Left renal cortex interstitium (tissue), 4 donors: ENCODE data around the gene ACOT12. TPM values are rescaled to one million over a fixed set of nuclear protein-coding genes. Genes with fewer than 3 reads are reported as not detected.
A peak's percentile ranks its signal among the peaks of the same experiment; 100 is the strongest.
"Not testable (repeated sequence)": the region's sequence is repeated elsewhere in the genome, so short reads cannot be mapped to it uniquely, and the experiment has no call there.

Source experiments
- DNase-seq, 4 donors: peaks; one replicate each; pipeline ENCODE4 v3.0.0-alpha.2; 2013; ENCODE audit warnings: low read depth in 4 of 4, low spot score in 2 of 4, missing footprints in 1 of 4
- polyA plus RNA-seq, 4 donors: library from polyadenylated mRNA; unstranded; fragments of 120-200 nt; gene quantifications; one replicate each; pipeline ENCODE4 v1.2.1, GENCODE V29; 2013; ENCODE audit not compliant: insufficient read length in 4 of 4

Gene ACOT12
- polyA plus RNA-seq: 1 to 10 TPM in 2 of 4 donors, under 1 TPM in 2; 0.94 to 1.4 (median 1.0) TPM

DNA sequence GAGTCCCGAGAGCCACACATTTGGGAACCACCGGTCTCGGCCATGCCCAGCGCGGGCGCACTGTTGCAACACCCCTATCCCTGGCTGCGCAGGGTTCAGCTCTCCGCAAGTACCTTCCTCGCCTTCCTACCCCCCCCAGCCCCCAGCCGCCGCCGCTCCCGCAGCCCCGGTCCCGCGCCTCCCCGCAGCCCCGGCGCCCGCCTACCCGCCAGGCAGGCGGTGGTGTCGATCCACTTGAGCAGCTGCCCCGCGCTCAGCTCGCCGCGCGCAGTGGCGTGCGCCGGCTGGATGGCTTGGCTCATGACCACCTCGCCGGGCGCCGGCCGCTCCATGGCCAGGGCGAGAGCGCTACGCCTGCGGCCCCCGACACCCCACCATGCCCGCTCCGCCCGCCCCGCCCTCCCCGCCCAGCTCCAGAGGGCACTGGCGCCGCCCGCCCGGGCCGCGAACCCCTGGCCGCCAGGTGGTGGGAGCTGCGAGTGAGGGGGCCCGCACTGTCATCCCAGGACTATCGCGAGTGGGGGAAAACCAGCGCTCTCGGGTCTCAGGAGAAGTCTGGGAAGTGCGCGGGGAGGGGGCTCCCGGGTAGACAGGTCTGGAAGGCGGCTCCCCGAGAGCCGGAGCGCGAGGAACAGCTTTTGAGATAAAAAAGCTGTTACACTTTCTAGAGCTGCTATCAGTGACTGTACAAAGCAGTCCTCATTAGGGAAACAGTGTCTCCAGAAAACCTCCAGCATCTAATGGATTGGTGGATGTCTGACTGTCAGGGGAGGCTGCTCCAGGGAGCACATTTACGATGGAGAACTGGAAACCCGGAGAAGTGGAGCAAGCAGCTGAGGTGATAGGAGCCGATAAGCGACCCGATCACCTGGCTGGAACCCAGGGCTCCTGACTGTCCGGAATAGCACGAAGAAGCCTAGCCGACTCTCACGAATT lies at the start of gene ACOT12:
ACOT12 (minus strand) TSS at position 352 of the 936 bp plus-strand sequence; CDS start at position 332, 20 bp downstream.
- DNase-seq: no peak

DNA sequence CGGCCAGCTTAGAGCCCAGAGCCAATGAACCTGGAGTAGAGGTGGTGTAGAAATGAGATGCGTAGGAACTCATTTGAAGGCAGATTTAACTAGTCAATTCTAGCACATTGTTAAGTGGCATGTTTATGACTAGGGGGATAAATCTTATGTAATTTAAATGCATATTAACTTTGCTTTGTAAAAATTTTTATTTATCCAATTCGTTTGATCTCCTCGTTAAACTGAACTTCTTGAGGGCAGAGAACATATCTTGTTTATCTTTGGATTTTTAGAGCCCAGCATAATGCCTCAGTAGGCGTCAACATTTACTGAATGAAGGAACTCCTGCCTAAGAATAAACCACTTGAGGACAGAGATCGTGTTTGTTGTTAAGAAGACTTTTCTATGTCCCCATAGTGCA lies 41.1 kb upstream of the ACOT12 start:
- no peak for DNase-seq

DNA sequence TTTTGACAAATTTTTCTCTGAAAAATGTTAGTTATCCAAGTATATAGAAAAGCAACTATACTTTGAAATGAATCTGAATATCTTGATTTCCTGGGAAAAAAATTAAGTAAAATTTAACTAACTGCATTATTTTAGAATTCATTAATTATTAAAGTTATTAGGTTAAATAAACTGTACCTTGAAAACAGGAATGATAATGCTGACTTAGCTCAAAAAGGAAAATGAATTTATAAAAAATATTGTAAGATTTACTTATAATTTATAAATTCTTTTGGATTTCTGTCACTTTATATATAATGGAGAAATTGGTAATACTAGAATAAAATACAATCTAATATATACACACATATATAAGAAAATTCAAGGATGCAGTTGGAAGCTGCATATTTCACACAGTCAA lies 36.1 kb upstream of the ACOT12 start:
- DNase-seq: no peak

DNA sequence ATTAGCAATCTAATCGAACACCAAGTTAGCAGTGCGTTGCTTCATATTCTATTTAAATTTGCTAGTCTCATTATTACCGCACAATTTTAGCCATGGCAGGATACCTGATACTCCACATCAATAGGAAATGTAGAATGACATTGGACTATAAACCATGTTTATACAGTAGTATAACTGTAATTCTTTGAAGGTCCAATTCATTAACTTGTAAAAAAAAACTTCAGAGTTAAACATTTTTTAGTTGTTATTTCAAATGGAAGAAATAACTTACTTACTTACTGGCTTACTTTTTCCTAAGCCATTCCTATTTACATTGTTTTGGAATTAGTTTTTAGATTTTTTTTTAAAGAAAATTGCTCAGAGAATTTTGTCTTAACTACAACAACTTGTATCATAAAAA lies 35.4 kb upstream of the ACOT12 start:
- DNase-seq: no peak

DNA sequence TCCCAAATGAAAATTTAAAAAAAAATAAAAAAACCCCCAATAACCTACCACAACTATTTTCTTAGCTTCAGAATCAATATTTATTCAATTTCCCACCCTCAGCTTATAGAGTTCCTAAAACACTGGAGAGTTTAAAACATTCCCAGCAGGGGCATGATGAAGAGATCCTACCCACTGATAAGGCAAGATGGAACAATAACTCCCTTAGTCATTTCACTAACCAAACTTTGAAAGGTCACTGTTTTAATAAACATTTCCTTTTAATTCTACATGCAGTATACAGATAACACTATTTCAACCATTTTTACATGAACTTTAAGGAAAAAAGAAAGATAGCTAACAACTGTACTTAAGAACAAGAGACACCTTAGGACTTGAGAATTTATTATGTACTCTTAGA lies 34.9 kb upstream of the ACOT12 start:
- DNase-seq: no peak

DNA sequence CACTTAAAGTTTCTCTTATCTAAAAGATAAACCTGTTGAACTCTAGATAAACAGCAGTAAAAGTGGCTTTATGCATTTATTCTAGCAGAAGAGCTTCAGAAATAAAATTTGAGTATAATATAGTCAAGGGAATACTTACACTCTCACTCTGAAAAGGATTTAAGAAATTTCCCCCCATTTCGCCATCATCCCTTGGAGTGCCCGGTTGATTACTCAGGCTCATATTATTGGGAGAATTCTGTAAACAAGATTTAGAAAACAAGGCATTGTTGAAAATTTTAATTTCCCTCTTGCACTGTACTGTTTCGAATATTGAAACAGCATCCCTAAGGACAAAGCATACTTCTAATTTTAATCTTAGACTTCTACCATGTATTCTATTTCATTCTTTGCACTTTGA lies 34.5 kb upstream of the ACOT12 start:
- DNase-seq: no peak

DNA sequence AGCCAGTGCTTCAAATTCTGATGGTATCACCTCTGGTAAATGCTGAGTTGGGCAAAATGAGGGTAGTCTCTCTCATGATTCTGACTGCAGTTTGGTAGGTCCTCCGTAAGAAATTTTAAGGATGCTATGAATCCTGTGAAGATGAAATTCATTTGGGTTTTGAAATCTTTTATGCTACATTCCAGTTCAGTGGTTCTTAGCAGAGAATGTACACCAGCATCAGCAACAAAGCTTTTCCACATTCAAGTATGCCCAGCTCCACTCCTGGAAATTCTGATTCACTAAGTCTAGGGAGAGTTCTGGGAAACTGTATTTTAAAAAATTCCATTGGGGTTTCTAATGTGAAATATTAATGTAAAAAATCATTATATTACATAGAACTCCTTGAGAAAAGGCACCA lies 33.6 kb upstream of the ACOT12 start:
- no peak for DNase-seq

DNA sequence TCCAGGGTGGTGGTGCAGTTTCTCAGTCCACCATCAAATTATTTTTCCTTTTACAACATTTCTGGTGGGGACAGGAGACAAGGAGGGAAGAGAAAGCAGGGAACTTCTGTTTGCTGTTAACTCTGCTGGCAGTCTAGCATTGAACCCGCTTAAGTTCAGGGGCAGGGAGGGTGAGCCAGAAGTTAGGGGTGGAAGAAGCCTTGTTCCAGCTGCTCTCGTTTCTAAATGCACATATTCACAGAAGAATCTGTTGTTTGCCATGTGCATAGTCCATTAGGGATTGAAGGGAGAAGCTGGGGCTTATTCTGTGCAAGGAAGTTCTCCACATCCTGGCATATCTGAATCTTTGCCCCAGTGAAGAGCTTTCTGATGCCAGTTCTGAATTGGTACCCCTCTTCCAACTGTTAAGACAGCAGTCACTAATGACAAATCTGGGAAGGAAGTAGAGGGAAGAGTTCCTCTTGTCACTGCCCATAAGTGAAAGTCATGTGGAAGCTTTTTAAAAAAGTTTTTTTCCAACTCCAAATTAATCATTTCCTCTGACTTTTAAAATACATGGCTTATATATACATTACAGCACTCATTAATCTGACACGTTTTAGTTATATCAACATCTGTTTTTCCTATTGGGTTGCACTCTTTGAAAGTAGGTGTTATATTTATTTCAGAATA lies 32.6 kb upstream of the ACOT12 start:
- no peak for DNase-seq

DNA sequence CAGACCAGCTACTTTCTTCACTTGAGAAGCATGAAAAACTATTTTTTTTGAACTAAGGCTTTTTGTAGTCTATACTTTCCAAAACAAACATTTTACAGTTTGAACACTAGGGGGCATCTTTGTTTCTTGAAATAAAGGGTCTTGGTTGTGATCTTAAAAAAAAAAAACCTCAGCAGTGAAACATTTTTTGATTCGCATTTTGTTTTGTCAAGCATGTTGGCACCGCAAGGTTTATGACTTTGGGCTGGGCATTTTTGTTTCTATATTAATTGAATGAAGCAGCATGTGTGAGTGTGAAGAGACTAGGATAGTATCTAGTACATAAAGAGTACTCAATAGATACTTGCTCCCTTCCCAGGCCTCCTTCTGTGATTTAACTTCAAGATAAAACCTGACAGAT lies 31.6 kb upstream of the ACOT12 start:
- peak in 3 of 4 donors; percentile 15 to 64 (median 28) for DNase-seq

DNA sequence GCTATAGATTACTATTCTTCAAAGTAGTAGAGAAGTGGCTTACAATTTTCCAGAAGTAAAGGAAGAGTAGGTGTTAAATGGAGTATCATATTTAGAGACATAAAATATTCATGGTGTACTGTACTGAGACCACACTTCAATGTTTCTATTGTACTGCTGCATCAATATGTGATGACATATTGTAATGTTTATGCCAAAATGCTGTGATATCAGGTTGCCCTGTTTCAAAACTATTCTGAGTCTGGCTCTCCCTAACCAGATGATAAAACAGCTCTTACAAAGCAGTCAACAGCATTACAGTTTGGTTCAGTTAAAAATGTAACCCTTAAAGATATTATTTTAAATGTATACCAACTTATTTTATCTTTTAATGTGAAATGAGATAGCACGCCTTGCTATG lies 30.8 kb upstream of the ACOT12 start:
- no peak for DNase-seq

DNA sequence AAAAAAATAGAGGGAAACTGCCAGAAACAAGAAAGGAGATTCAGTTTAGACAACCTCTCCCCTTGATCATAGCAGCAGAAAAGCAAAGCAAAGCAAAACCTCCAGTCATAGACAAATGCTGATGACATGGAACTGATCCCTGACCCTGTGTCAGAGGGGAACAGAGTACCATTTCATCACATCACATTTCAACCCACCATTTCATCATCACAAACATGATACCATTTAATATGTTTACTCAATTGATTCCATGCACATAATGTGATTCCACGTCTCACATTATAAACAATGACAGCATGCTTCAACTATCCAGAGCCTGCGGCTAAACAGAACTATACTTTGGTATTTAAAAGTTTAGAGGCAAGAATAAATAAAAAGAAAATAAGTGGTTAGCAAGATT lies 28.7 kb upstream of the ACOT12 start:
- no peak for DNase-seq

DNA sequence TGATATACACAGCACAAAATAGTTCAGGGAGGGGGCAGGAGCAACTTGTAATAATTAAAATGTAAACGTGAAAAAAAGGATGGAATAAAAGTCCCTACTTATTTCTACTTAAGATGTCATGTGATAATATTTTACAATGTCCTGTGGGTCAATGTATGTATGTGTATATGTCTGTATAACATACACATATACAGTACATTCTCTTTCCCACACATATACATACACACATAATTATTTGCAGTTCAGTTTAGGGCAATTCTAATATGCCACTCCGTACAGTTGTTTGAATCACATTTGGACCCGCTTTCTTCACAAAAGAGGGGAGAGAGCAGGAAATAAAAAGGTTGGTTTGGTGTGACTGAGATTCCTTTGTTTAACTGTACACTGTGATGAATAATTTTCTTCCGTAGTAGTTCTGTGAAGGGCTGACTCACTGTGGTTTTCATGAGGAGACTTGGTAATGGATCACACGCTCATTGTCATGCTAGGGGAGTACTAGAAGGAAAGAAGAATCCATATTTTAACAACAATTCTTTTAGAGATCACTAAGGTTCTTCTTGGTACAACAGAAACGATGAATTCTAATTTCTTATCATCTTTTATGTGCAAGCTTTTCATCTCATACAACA lies 26.2 kb upstream of the ACOT12 start:
- no peak for DNase-seq

DNA sequence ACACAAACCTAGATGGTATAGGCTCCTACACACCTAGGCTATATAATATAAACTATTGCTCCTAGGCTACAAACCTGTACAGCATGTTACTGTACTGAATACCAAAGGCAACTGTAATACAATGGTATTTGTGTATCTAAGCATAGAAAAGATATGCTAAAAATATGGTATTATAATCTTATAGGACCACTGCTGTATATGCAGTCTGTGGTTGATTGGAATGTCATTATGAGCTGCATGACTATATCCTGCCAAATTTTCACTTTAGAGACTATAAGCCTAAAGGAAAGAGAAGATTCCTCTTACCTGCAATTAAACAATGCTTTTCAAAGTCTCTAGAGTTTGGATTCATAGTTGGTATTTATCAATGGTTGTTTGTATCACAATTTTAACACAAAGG lies 24.7 kb upstream of the ACOT12 start:
- DNase-seq: no peak

DNA sequence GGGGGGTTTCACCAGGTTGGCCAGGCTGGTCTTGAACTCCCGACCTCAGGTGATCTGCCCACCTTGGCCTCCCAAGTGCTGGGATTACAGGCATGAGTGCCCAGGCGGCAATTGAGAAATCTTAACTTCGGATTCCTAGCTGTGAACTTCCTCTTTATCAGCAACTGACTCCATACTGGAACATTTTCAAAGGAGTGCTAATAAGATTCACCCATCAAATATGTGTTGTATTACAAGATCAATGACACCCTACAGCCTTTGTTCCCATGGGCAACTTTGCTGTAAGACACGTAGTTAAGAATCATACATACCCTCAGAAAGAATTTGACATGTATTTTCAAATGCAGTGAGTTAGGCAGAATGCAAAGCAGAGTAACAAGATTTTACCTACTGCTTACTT lies 23.1 kb upstream of the ACOT12 start:
- no peak for DNase-seq

DNA sequence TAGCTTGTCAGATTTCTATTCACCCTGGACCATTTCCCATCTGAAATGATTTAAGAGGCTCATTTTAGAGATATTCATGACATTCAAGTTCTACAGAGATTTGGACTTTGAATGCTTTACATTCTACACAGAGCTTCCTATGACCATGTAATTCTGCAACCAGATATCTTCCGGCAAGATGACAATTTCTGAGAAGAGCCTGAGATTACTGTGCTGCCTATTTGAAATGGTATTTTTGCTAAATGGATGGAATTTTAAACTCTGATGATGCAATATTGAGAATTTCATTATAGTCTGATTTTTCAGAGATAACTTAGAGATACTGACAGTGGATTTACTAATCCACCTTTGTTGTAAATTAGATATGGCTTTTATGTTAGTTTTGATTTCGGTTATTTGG lies 16.0 kb upstream of the ACOT12 start:
- DNase-seq: no peak

DNA sequence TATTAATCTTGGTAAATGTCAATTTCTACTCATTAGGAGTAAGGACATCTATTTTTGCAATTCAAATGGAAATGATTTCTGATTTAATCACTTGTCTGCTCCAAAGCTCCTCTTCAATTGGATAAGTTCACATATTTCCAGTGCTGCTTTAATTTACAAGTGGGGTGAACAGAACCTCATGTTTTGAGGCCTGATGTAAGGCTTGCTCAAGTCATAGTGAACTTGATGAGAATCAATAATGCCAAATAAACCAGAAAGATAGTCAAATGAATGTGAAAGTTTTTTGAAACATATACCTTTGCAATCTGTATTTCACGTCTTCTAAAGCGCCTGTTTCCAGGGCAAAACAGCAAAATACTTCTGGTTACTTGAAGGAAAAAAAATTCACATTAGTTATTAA lies 15.4 kb upstream of the ACOT12 start:
- DNase-seq: no peak

DNA sequence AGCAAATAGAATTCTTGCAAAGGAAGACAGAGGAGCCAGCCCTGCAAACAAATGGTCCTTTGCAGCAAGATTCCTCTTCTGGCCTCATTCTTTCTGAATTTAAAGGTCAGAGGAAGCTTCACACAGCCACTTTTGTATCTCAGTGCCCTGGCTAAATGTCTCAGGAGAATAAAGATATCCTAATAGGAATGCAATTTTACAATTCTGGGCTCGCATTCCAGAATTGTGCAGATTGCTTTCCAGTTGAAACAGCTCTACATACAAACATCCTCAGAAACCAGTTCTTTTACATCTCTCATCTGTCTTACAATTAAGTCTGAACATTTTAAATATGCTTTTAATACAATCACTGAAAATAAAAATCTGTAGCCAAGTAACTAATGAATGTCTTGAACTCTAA lies 14.6 kb upstream of the ACOT12 start:
- no peak for DNase-seq

DNA sequence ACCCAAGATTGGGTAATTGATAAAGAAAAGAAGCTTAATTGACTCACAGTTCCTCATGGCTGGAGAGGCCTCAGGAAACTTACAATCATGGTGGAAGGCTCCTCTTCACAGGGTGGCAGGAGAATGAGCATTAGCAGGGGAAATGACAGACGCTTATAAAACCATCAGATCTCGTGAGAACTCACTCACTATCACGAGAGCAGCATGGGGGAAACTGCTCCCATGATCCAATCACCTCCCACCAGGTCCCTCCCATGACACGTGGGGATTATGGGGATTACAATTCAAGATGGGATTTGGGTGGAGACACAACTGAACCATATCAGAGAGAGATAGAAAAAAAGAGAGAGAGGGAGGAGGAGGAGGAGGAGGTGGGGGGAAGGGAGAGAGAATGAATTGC lies 13.9 kb upstream of the ACOT12 start:
- not testable (repeated sequence) for DNase-seq

DNA sequence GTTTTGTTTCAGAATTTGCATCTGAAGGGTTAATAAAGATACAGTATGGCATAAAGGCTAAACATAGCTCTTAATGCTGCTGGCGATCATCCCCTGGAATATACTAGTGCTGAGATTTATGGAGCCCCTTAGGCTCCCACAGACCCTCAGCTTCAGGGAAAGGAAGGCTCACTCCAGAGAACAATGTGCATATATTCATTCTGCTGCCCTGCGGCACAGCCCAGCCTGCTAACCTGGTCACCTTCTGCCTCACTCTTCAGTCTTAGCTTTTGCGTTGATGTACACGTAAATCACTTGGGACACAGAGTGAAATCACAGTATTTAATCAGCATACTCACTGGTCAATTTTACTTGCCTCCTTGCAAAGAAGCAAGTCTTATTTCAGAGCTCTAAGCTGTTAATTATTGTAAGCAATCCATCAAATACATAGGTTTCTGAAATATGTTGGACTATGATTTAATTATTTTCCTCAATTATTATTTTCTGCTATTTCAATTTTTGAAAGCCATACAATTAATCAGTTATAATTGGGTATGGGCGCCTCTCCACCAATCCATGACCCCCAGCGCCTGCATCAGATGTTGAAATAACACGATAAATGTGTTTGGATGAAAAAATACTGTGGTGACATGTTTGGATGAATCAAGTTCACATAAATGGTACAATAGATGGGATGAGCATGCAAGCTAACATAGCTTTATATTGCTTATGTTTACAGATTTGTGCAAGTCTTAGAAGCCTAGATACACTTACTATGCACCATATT lies 11.4 kb upstream of the ACOT12 start:
- no peak for DNase-seq

DNA sequence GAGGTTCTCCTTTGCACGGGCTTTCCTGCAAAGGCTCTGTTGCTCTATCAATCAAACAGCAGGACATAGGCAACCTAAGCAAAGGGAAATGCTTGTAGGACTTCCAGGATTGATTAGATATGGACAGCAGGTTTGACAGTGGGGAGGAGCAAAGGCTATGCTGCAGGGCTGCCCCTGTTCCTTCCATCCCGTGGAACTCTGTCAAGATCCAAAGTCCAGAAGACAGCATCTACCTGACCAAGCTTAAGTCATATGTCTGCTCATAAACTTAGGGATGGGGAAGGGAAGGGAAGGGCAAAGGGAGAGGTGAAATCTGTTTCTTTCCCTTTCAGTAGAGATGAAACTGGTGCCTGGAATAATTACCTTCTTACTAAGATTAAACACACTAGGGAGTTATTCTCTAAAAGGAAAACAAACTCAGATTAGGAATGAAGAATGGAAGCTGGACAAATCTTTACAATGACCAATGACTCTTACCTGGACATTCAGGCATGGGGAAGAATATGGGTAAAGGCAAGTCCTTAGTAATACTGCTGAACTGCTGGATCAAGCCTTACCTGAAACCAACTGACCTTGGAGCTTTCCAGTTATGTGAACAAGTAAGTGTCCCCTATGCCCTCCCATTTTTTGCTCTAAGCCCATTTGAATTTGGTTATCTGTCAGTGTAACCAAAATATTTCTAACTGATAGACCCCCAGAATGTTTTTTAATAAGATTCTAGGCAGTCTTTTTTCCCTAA lies 8.4 kb upstream of the ACOT12 start:
- no peak for DNase-seq
